ENCODE measurements around the gene TCHHL1.

GRCh38 chr1:152042030-152042429, 46.8 kb downstream of the TCHHL1 start:
- TF ChIP-seq TAF1 (IDR thresholded peaks at IDR 0.05; ENCODE audit: borderline replicate concordance, low read depth, low read length) (no peak), POLR2A (IDR thresholded peaks at IDR 0.05; ENCODE audit: low read depth, low read length) (no peak)
